ENCODE measurements around the gene GNMT. TPM values are rescaled to one million over a fixed set of nuclear protein-coding genes. Genes with fewer than 3 reads are reported as not detected.

The GNMT gene
- total and polyA plus RNA-seq, 2 of the 8 experiments (the other 6 are each of a cell fraction or from before 2014, with no cell fraction given) = 1.8 to 3.4 TPM

DNA sequence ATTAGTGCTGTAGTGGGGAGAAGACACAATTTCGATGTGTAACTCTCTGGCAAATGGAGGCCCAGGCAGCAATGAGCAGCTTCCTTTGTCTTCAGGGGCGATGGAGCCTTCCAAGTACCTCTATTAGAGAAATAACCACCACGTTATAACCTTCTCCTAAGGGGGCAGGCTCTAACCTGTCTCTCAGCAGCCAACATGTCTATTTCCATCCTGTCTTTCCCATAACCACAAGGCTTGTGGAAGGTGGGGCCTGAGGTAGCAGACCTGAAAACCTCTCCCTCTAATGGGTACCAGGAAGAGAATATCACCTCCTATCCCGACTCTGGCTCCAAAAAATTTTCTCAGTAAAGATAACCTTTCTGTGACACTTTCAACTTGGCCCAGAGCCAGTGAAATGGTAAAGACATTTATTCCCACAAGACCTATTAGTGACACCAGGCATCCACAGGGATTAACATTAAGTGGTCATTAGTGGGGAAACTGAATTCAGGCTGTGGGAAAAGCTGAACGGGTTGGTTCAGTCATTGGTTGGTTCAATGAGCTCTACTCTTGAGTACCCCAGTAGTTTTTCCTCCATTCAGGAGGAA lies 14.5 kb downstream of the GNMT start (continued):
- TF ChIP-seq SP1 (IDR thresholded peaks at IDR 0.05; ENCODE audit: low read depth, low read length) (no peak), SRF (IDR thresholded peaks at IDR 0.05; ENCODE audit: low read depth, low read length) (no peak), RFX5 (IDR thresholded peaks at IDR 0.05; ENCODE audit: borderline replicate concordance, low read depth, low read length) (no peak), EGR1 (IDR thresholded peaks at IDR 0.05; ENCODE audit: borderline replicate concordance, low read depth, low read length) (no peak), TCF12 (IDR thresholded peaks at IDR 0.05; ENCODE audit: low read depth, low read length) (no peak), FOSL1 (IDR thresholded peaks at IDR 0.05; ENCODE audit: insufficient read depth, low read depth, low read length) (no peak)

Data from H1 (cell line).